DMS 273 (cell line): ENCODE results near the gene LRP1-AS.

ENCODE experiments used
- DNase-seq: peaks from one replicate; lab custom pipeline; 2025; ENCODE audit not compliant: unreplicated experiment; lab: John Stamatoyannopoulos, UW

The LRP1-AS gene

GRCh38 chr12:57146961-57147944 is at the start of gene LRP1-AS:
Gene LRP1-AS (minus strand): TSS chr12:57147619.
- no peak for DNase-seq

- no peak for DNase-seq
Measured at GRCh38 chr12:57196956-57197355, 49.5 kb upstream of the LRP1-AS start.

- no peak for DNase-seq
Measured at GRCh38 chr12:57196439-57196838, 49.0 kb upstream of the LRP1-AS start.

GRCh38 chr12:57195611-57196371 is 48.4 kb upstream of the LRP1-AS start:
- no peak for DNase-seq

- DNase-seq: no peak
Measured at GRCh38 chr12:57195186-57195585, 47.8 kb upstream of the LRP1-AS start.

- no peak for DNase-seq
Measured at GRCh38 chr12:57194253-57194652, 46.8 kb upstream of the LRP1-AS start.

GRCh38 chr12:57193706-57194245 is 46.4 kb upstream of the LRP1-AS start:
- DNase-seq: no peak

GRCh38 chr12:57192920-57193319 is 45.5 kb upstream of the LRP1-AS start:
- DNase-seq: no peak

- no peak for DNase-seq
Measured at GRCh38 chr12:57191410-57191809, 44.0 kb upstream of the LRP1-AS start.

GRCh38 chr12:57190821-57191220 is 43.4 kb upstream of the LRP1-AS start:
- no peak for DNase-seq

- DNase-seq: peak; percentile 86
Measured at GRCh38 chr12:57190037-57190436, 42.6 kb upstream of the LRP1-AS start.

- DNase-seq: no peak
Measured at GRCh38 chr12:57188090-57188425, 40.6 kb upstream of the LRP1-AS start.

GRCh38 chr12:57187222-57188089 is 40.0 kb upstream of the LRP1-AS start:
- no peak for DNase-seq

GRCh38 chr12:57185906-57186508 is 38.6 kb upstream of the LRP1-AS start:
- no peak for DNase-seq

- no peak for DNase-seq
Measured at GRCh38 chr12:57185403-57185802, 38.0 kb upstream of the LRP1-AS start.

- no peak for DNase-seq
Measured at GRCh38 chr12:57183939-57184725, 36.7 kb upstream of the LRP1-AS start.

- DNase-seq: peak; percentile 81
Measured at GRCh38 chr12:57182918-57183575, 35.6 kb upstream of the LRP1-AS start.

GRCh38 chr12:57181561-57182155 is 34.2 kb upstream of the LRP1-AS start:
- DNase-seq: no peak

- DNase-seq: no peak
Measured at GRCh38 chr12:57181072-57181471, 33.7 kb upstream of the LRP1-AS start.
